H9 (cell line): ENCODE data around the gene UST. TPM values are rescaled to one million over a fixed set of nuclear protein-coding genes. Genes with fewer than 3 reads are reported as not detected.

ENCODE experiments used
- DNase-seq: peaks from one replicate; pipeline ENCODE4 v3.0.0-alpha.2; 2017
- H2AFZ ChIP-seq: one replicate; pipeline ENCODE4 v1.6.1; 2013; ENCODE audit warnings: mild to moderate bottlenecking, low read length, control low read depth, moderate library complexity
- H2AK5ac ChIP-seq: 2 replicates; pipeline ENCODE4 v1.6.1; 2013; ENCODE audit warnings: low read length, control low read depth, mixed read lengths; ENCODE audit not compliant: insufficient read length
- H2BK120ac ChIP-seq: one replicate; pipeline ENCODE4 v1.6.1; 2013; ENCODE audit warnings: low read depth, mild to moderate bottlenecking, low read length, control low read depth, inconsistent platforms; ENCODE audit not compliant: poor library complexity, severe bottlenecking
- H2BK12ac ChIP-seq: 2 replicates; pipeline ENCODE4 v1.6.1; 2013; ENCODE audit warnings: low read length, control low read depth, mixed read lengths, low read depth; ENCODE audit not compliant: insufficient read length
- H2BK15ac ChIP-seq: 2 replicates; pipeline ENCODE4 v1.6.1; 2013; ENCODE audit warnings: low read depth, low read length, control low read depth
- H2BK20ac ChIP-seq: one replicate; pipeline ENCODE4 v1.6.1; 2013; ENCODE audit warnings: low read depth, mild to moderate bottlenecking, low read length, control low read depth, inconsistent platforms; ENCODE audit not compliant: poor library complexity, severe bottlenecking
- H2BK5ac ChIP-seq: 2 replicates; pipeline ENCODE4 v1.6.1; 2013; ENCODE audit warnings: low read length, control low read depth, mixed read lengths; ENCODE audit not compliant: insufficient read length
- H3K14ac ChIP-seq: 2 replicates; pipeline ENCODE4 v1.6.1; 2013; ENCODE audit warnings: low read length, control low read depth; ENCODE audit not compliant: insufficient read depth
- H3K18ac ChIP-seq: 2 replicates; pipeline ENCODE4 v1.6.1; 2013; ENCODE audit warnings: low read depth, mild to moderate bottlenecking, mixed read lengths, low read length, control low read depth; ENCODE audit not compliant: insufficient read length
- H3K23ac ChIP-seq: 2 replicates; pipeline ENCODE4 v1.6.1; 2013; ENCODE audit warnings: low read length, control low read depth, mixed read lengths, low read depth; ENCODE audit not compliant: insufficient read length
- H3K23me2 ChIP-seq: 2 replicates; pipeline ENCODE4 v1.6.1; 2013; ENCODE audit warnings: low read depth, mild to moderate bottlenecking, mixed read lengths, low read length, control low read depth; ENCODE audit not compliant: insufficient read length, poor library complexity, severe bottlenecking
- H3K27ac ChIP-seq: 2 replicates; pipeline ENCODE4 v1.5.1; 2013; ENCODE audit warnings: low read length, control low read depth, mixed read lengths, low read depth; ENCODE audit not compliant: insufficient read length
- H3K27me3 ChIP-seq: 2 replicates; pipeline ENCODE4 v1.6.1; 2013; ENCODE audit warnings: low read length, control low read depth, inconsistent platforms; ENCODE audit not compliant: insufficient read depth
- H3K4ac ChIP-seq: 2 replicates; pipeline ENCODE4 v1.6.1; 2013; ENCODE audit warnings: low read depth, mild to moderate bottlenecking, control low read depth, inconsistent platforms, low read length, moderate library complexity
- H3K4me1 ChIP-seq: 2 replicates; pipeline ENCODE4 v1.6.1; 2013; ENCODE audit warnings: low read length, control low read depth, inconsistent platforms; ENCODE audit not compliant: insufficient read depth
- H3K4me2 ChIP-seq: 2 replicates; pipeline ENCODE4 v1.6.1; 2013; ENCODE audit warnings: low read length, control low read depth, mixed read lengths; ENCODE audit not compliant: insufficient read length, insufficient read depth
- H3K56ac ChIP-seq: 2 replicates; pipeline ENCODE4 v1.6.1; 2013; ENCODE audit warnings: low read depth, mild to moderate bottlenecking, mixed read lengths, low read length, control low read depth; ENCODE audit not compliant: insufficient read length
- H3K79me1 ChIP-seq: 2 replicates; pipeline ENCODE4 v1.6.1; 2013; ENCODE audit warnings: low read depth, mild to moderate bottlenecking, moderate library complexity, low read length, control low read depth, inconsistent platforms; ENCODE audit not compliant: insufficient read depth, poor library complexity, severe bottlenecking
- H3K79me2 ChIP-seq: 2 replicates; pipeline ENCODE4 v1.6.1; 2013; ENCODE audit warnings: low read length, control low read depth, inconsistent platforms; ENCODE audit not compliant: insufficient read depth
- H3K9ac ChIP-seq: 2 replicates; pipeline ENCODE4 v1.6.1; 2013; ENCODE audit warnings: low read length, control low read depth, mixed read lengths; ENCODE audit not compliant: insufficient read length; ENCODE audit errors: extremely low read depth
- H3K9me3 ChIP-seq: one replicate; pipeline ENCODE4 v1.6.1; 2013; ENCODE audit warnings: low read depth, low read length, inconsistent platforms; ENCODE audit not compliant: control insufficient read depth
- H3T11ph ChIP-seq: one replicate; pipeline ENCODE4 v1.6.1; 2013; ENCODE audit warnings: mild to moderate bottlenecking, low read length, control low read depth, inconsistent platforms
- H4K20me1 ChIP-seq: one replicate; pipeline ENCODE4 v1.6.1; 2013; ENCODE audit not compliant: control insufficient read depth, insufficient read length, insufficient read depth
- H4K5ac ChIP-seq: 2 replicates; pipeline ENCODE4 v1.6.1; 2013; ENCODE audit warnings: low read depth, mild to moderate bottlenecking, mixed read lengths, low read length, control low read depth; ENCODE audit not compliant: insufficient read length
- H4K8ac ChIP-seq: replicated peaks from 2 replicates; pipeline ENCODE4 v1.6.1; 2013; ENCODE audit warnings: low read length, control low read depth, mixed read lengths, low read depth; ENCODE audit not compliant: insufficient read length
- H4K91ac ChIP-seq: 2 replicates; pipeline ENCODE4 v1.6.1; 2013; ENCODE audit warnings: low read depth, mild to moderate bottlenecking, moderate library complexity, mixed read lengths, low read length, control low read depth; ENCODE audit not compliant: insufficient read length
- H3K27ac Mint-ChIP-seq, 3 experiments: 2 replicates in 2 of 3; 3 replicates in 1 of 3; pipeline ENCODE4 v1.8.0; 2020 to 2021; ENCODE audit warnings: mixed read lengths in 3 of 3, mild to moderate bottlenecking in 1 of 3, moderate library complexity in 1 of 3
- H3K27me3 Mint-ChIP-seq: 2 replicates; pipeline ENCODE4 v1.8.0; 2021; ENCODE audit warnings: low read depth, mild to moderate bottlenecking, moderate library complexity, mixed read lengths
- H3K36me3 Mint-ChIP-seq, 3 experiments: 2 replicates in 2 of 3; 3 replicates in 1 of 3; pipeline ENCODE4 v1.8.0; 2020 to 2021; ENCODE audit warnings: low read depth in 3 of 3, mixed read lengths in 3 of 3; ENCODE audit not compliant: insufficient read depth in 1 of 3
- H3K4me1 Mint-ChIP-seq, 2 experiments: 2 replicates each; pipeline ENCODE4 v1.8.0; 2020; ENCODE audit warnings: mixed read lengths in 2 of 2
- H3K4me3 Mint-ChIP-seq, 2 experiments: 2 replicates in 1 of 2; 3 replicates in 1 of 2; pipeline ENCODE4 v1.8.0; 2020 to 2021; ENCODE audit warnings: mild to moderate bottlenecking in 2 of 2, mixed read lengths in 2 of 2, moderate library complexity in 1 of 2
- H3K9me3 Mint-ChIP-seq, 2 experiments: 2 replicates in 1 of 2; 3 replicates in 1 of 2; pipeline ENCODE4 v1.8.0; 2020; ENCODE audit warnings: mild to moderate bottlenecking in 2 of 2, mixed read lengths in 2 of 2, moderate library complexity in 1 of 2
- CTCF ChIP-seq: fragments of 200-600 bp; sonication (generic); conservative IDR thresholded peaks from 3 replicates; pipeline ENCODE4 v1.8.0; 2021; ENCODE audit warnings: antibody characterized with exemption, mild to moderate bottlenecking
- WGBS: extraction: QIAGEN DNeasy Blood & Tissue Kit; methylation state at CpG from one replicate; pipeline ENCODE4 v1.1.7; 2013; ENCODE audit warnings: missing lambda C conversion rate, low lambda C conversion rate, mixed read lengths; ENCODE audit not compliant: insufficient read length; ENCODE audit errors: extremely low coverage; 5-methylcytosine and 5-hydroxymethylcytosine counted together
- total RNA-seq: library from RNA; stranded (reverse); gene quantifications from 2 replicates; pipeline ENCODE4 v1.2.1, GENCODE V29; 2021

UST gene
- total RNA-seq, 1 experiment from 2014 or later, result 14.4 TPM

GRCh38 chr6:148893481-148893880, 146.7 kb downstream of the UST start:
- Histone ChIP-seq H4K20me1 (no peaks in the 10 kb centered on the region), H3K18ac (no peak overlapping the region), H3K27ac (no peak overlapping the region), H3K23ac (no peak overlapping the region), H2BK20ac (no peak overlapping the region), H4K5ac (no peak overlapping the region), H2BK15ac (no peak overlapping the region), H3K79me2 (no peaks in the 10 kb centered on the region), H2AK5ac (no peak overlapping the region), H3K4me1 (no peaks in the 10 kb centered on the region), H3K9ac (no peak overlapping the region), H3K56ac (no peak overlapping the region), H2AFZ (no peak overlapping the region), H3T11ph (no peak overlapping the region), H2BK5ac (no peak overlapping the region), H3K79me1 (no peaks in the 10 kb centered on the region), H3K14ac (no peak overlapping the region), H4K91ac (no peak overlapping the region), H3K9me3 (no peaks in the 10 kb centered on the region), H2BK120ac (no peak overlapping the region), H3K4me2 (no peak overlapping the region), H3K4ac (no peak overlapping the region), H3K27me3 (no peaks in the 10 kb centered on the region), H2BK12ac (no peak overlapping the region), H3K23me2 (no peaks in the 10 kb centered on the region), H4K8ac (no peak overlapping the region)
- no peaks in the 10 kb centered on the region for H3K27me3 Mint-ChIP-seq
- no peak for DNase-seq
- no peak overlapping the region for H3K4me3 Mint-ChIP-seq
- no CpG with 5 or more reads among the region's 2 CpGs for WGBS
- peaks cover 0 to 2% of the 10 kb centered on the region in 2 experiments; a peak in 1 of 4 replicates for H3K4me1 Mint-ChIP-seq
- H3K9me3 Mint-ChIP-seq, result no peaks in the 10 kb centered on the region
- peaks cover 4 to 15% (median 10%) of the 10 kb centered on the region in 3 experiments; a peak in 3 of 7 replicates for H3K36me3 Mint-ChIP-seq
- peak overlapping the region in 1 of 3 experiments; percentile 33; a peak in 1 of 7 replicates for H3K27ac Mint-ChIP-seq
- TF ChIP-seq CTCF, result no peak
